SK-N-MC (cell line): ENCODE data around the gene CELSR1.

Source experiments
- EZH2 ChIP-seq: fragments of 200-600 bp; sonication (generic); IDR thresholded peaks from one replicate; pipeline ENCODE4 v1.6.1; 2017; ENCODE audit warnings: antibody characterized with exemption
- FOXP2 ChIP-seq: optimal IDR thresholded peaks from 2 replicates; pipeline ENCODE3; 2011; ENCODE audit warnings: mild to moderate bottlenecking, moderate library complexity; ENCODE audit not compliant: insufficient read depth; ENCODE audit errors: extremely low read length, control extremely low read depth
- POLR2AphosphoS5 ChIP-seq: IDR thresholded peaks from 2 replicates; pipeline ENCODE4 v1.6.1; 2012; ENCODE audit warnings: mild to moderate bottlenecking, low read depth, low read length, borderline replicate concordance

- TF ChIP-seq EZH2, result no peak
- TF ChIP-seq FOXP2, result no peak
- TF ChIP-seq POLR2AphosphoS5, result no peak
These were observed 126.1 kb downstream of the CELSR1 start for GRCh38 chr22:46411347-46411746.
